GM19238 (cell line): Measurements from ENCODE around the gene RPP30.
"Not testable (repeated sequence)": the region's sequence is repeated elsewhere in the genome, so short reads cannot be mapped to it uniquely, and the experiment has no call there.

Experiments
- DNase-seq: peaks from one replicate; pipeline ENCODE4 v3.0.0; 2011; ENCODE audit warnings: low spot score; ENCODE audit not compliant: insufficient read length

RPP30 gene

GRCh38 chr10:90939648-90940047, 67.9 kb downstream of the RPP30 start:
- DNase-seq, result no peak

- not testable (repeated sequence) for DNase-seq
Observed at GRCh38 chr10:90942980-90943379, 71.2 kb downstream of the RPP30 start.

GRCh38 chr10:90944749-90945148, 73.0 kb downstream of the RPP30 start:
- no peak for DNase-seq

- DNase-seq, result no peak
Observed at GRCh38 chr10:90945491-90946070, 73.8 kb downstream of the RPP30 start.

- DNase-seq, result no peak
Observed at GRCh38 chr10:90947030-90947960, 75.5 kb downstream of the RPP30 start.
